Osteocyte (in vitro differentiated cells): ENCODE results near the gene FAM83C. TPM values are rescaled to one million over a fixed set of nuclear protein-coding genes. Genes with fewer than 3 reads are reported as not detected.

ENCODE experiments used
- DNase-seq: peaks from one replicate; pipeline ENCODE4 v3.0.0; 2021; ENCODE audit warnings: mixed read lengths; ENCODE audit not compliant: unreplicated experiment; ENCODE audit errors: extremely low spot score
- H3K27ac Mint-ChIP-seq: one replicate; pipeline ENCODE4 v1.8.0; 2021; ENCODE audit warnings: mild to moderate bottlenecking, mixed read lengths; ENCODE audit not compliant: unreplicated experiment
- H3K27me3 Mint-ChIP-seq: one replicate; pipeline ENCODE4 v1.8.0; 2021; ENCODE audit warnings: mixed read lengths; ENCODE audit not compliant: unreplicated experiment
- H3K36me3 Mint-ChIP-seq: one replicate; pipeline ENCODE4 v1.8.0; 2021; ENCODE audit warnings: mixed read lengths; ENCODE audit not compliant: unreplicated experiment
- H3K4me1 Mint-ChIP-seq: one replicate; pipeline ENCODE4 v1.8.0; 2021; ENCODE audit warnings: mixed read lengths; ENCODE audit not compliant: unreplicated experiment
- H3K4me3 Mint-ChIP-seq: one replicate; pipeline ENCODE4 v1.8.0; 2021; ENCODE audit warnings: mild to moderate bottlenecking, moderate library complexity, mixed read lengths; ENCODE audit not compliant: unreplicated experiment
- H3K9me3 Mint-ChIP-seq: one replicate; pipeline ENCODE4 v1.8.0; 2021; ENCODE audit warnings: mixed read lengths; ENCODE audit not compliant: unreplicated experiment
- CTCF ChIP-seq: fragments of 200-600 bp; sonication (generic); IDR thresholded peaks from 2 replicates; pipeline ENCODE4 v1.5.0; 2021; ENCODE audit warnings: antibody characterized with exemption, mild to moderate bottlenecking, moderate library complexity
- total RNA-seq: library from RNA; stranded (reverse); gene quantifications from 2 replicates; pipeline ENCODE4 v1.2.1, GENCODE V29; 2021

Gene FAM83C
- total RNA-seq, 1 donor from 2014 or later: not detected

GRCh38 chr20:35290186-35290886, 1.9 kb downstream of the FAM83C start:
- H3K27me3 Mint-ChIP-seq: no peaks in the 10 kb centered on the region
- H3K9me3 Mint-ChIP-seq: no peaks in the 10 kb centered on the region
- H3K4me1 Mint-ChIP-seq: peaks cover 7% of the 10 kb centered on the region
- no peak overlapping the region for H3K27ac Mint-ChIP-seq
- no peak overlapping the region for H3K4me3 Mint-ChIP-seq
- no peak for TF ChIP-seq CTCF
- no peaks in the 10 kb centered on the region for H3K36me3 Mint-ChIP-seq
- DNase-seq: no peak

GRCh38 chr20:35288325-35289060, 3.7 kb downstream of the FAM83C start:
- no peak overlapping the region for H3K4me3 Mint-ChIP-seq
- TF ChIP-seq CTCF: no peak
- no peak overlapping the region for H3K27ac Mint-ChIP-seq
- no peaks in the 10 kb centered on the region for H3K9me3 Mint-ChIP-seq
- H3K36me3 Mint-ChIP-seq: no peaks in the 10 kb centered on the region
- H3K27me3 Mint-ChIP-seq: no peaks in the 10 kb centered on the region
- DNase-seq: no peak
- peaks cover 17% of the 10 kb centered on the region for H3K4me1 Mint-ChIP-seq

- no peaks in the 10 kb centered on the region for H3K9me3 Mint-ChIP-seq
- H3K27me3 Mint-ChIP-seq: no peaks in the 10 kb centered on the region
- H3K36me3 Mint-ChIP-seq: no peaks in the 10 kb centered on the region
- no peak overlapping the region for H3K4me3 Mint-ChIP-seq
- H3K27ac Mint-ChIP-seq: no peak overlapping the region
- peaks cover 21% of the 10 kb centered on the region for H3K4me1 Mint-ChIP-seq
- DNase-seq: no peak
- TF ChIP-seq CTCF: no peak
Observed at GRCh38 chr20:35287509-35288324, 4.5 kb downstream of the FAM83C start.

- peaks cover 25% of the 10 kb centered on the region for H3K4me1 Mint-ChIP-seq
- H3K9me3 Mint-ChIP-seq: no peaks in the 10 kb centered on the region
- TF ChIP-seq CTCF: no peak
- H3K27me3 Mint-ChIP-seq: no peaks in the 10 kb centered on the region
- H3K4me3 Mint-ChIP-seq: no peak overlapping the region
- no peak overlapping the region for H3K27ac Mint-ChIP-seq
- peaks cover 2% of the 10 kb centered on the region for H3K36me3 Mint-ChIP-seq
- DNase-seq: no peak
Observed at GRCh38 chr20:35286899-35287508, 5.2 kb downstream of the FAM83C start.
